WTC11 (cell line): ENCODE results near the gene ANKRD50. TPM values are rescaled to one million over a fixed set of nuclear protein-coding genes. Genes with fewer than 3 reads are reported as not detected.

ENCODE experiments used
- ATAC-seq: fragments of 200-7000 bp; cut with Tn5 transposase; 2 replicates; pipeline ENCODE4 v1.10.0; 2021; ENCODE audit warnings: mild to moderate bottlenecking, moderate library complexity
- CTCF ChIA-PET: fragments of 300-600 bp; sonication (Branson Sonifier 250); formaldehyde crosslinking; loops from one replicate; lab custom pipeline; 2021; ENCODE audit warnings: antibody characterized with exemption; lab: Charles Lee
- POLR2A ChIA-PET: fragments of 350-600 bp; sonication (Branson Sonifier 250); formaldehyde crosslinking; loops from one replicate; lab custom pipeline; 2021; ENCODE audit warnings: antibody characterized with exemption; lab: Charles Lee
- DNase-seq: peaks from one replicate; pipeline ENCODE4 v3.0.0; 2021; ENCODE audit warnings: low spot score
- H3K27ac Mint-ChIP-seq: 2 replicates; pipeline ENCODE4 v1.8.0; 2021; ENCODE audit warnings: mixed read lengths
- H3K27me3 Mint-ChIP-seq: 2 replicates; pipeline ENCODE4 v1.8.0; 2021; ENCODE audit warnings: low read depth, mild to moderate bottlenecking, moderate library complexity, mixed read lengths
- H3K36me3 Mint-ChIP-seq: 2 replicates; pipeline ENCODE4 v1.8.0; 2021; ENCODE audit warnings: mixed read lengths
- H3K4me1 Mint-ChIP-seq: 2 replicates; pipeline ENCODE4 v1.8.0; 2022; ENCODE audit warnings: mixed read lengths
- H3K4me3 Mint-ChIP-seq: 2 replicates; pipeline ENCODE4 v1.8.0; 2021; ENCODE audit warnings: mild to moderate bottlenecking, moderate library complexity, mixed read lengths
- H3K9me3 Mint-ChIP-seq: 2 replicates; pipeline ENCODE4 v1.8.0; 2021; ENCODE audit warnings: mixed read lengths
- ATF1 ChIP-seq: sonication (generic); formaldehyde crosslinking; IDR thresholded peaks from 2 replicates; pipeline ENCODE4 v1.8.1; 2023; ENCODE audit warnings: mild to moderate bottlenecking, moderate library complexity, missing genetic modification reagents
- CREM ChIP-seq: sonication (generic); formaldehyde crosslinking; IDR thresholded peaks from 2 replicates; pipeline ENCODE4 v1.8.1; 2022; ENCODE audit warnings: mild to moderate bottlenecking, missing genetic modification reagents, moderate library complexity
- ETV6 ChIP-seq: sonication (generic); formaldehyde crosslinking; IDR thresholded peaks from 2 replicates; pipeline ENCODE4 v1.8.1; 2022; ENCODE audit warnings: mild to moderate bottlenecking, missing genetic modification reagents
- FOXK1 ChIP-seq: sonication (generic); formaldehyde crosslinking; IDR thresholded peaks from 2 replicates; pipeline ENCODE4 v1.8.0; 2022; ENCODE audit warnings: mild to moderate bottlenecking, moderate library complexity, missing genetic modification reagents
- JAZF1 ChIP-seq: fragments of 250-450 bp; sonication (Bioruptor Pico); IDR thresholded peaks from 2 replicates; pipeline ENCODE4 v1.9.0; 2021; ENCODE audit warnings: moderate library complexity, mild to moderate bottlenecking, inconsistent platforms
- KAT7 ChIP-seq: sonication (generic); formaldehyde crosslinking; IDR thresholded peaks from 2 replicates; pipeline ENCODE4 v1.8.1; 2023; ENCODE audit warnings: missing genetic modification reagents, mild to moderate bottlenecking, borderline replicate concordance
- OVOL2 ChIP-seq: fragments of 250-450 bp; sonication (Bioruptor Pico); IDR thresholded peaks from 2 replicates; pipeline ENCODE4 v1.9.0; 2021; ENCODE audit warnings: mild to moderate bottlenecking, borderline replicate concordance
- PRRX2 ChIP-seq: fragments of 250-450 bp; sonication (Bioruptor Pico); IDR thresholded peaks from 2 replicates; pipeline ENCODE4 v1.8.0; 2021; ENCODE audit warnings: mild to moderate bottlenecking
- SP1 ChIP-seq: sonication (generic); formaldehyde crosslinking; conservative IDR thresholded peaks from 2 replicates; pipeline ENCODE4 v1.8.1; 2022; ENCODE audit warnings: missing genetic modification reagents
- ZBTB21 ChIP-seq: sonication (generic); formaldehyde crosslinking; IDR thresholded peaks from 2 replicates; pipeline ENCODE4 v1.8.1; 2023; ENCODE audit warnings: mild to moderate bottlenecking, missing genetic modification reagents, borderline replicate concordance
- ZNF138 ChIP-seq: sonication (generic); formaldehyde crosslinking; conservative IDR thresholded peaks from 2 replicates; pipeline ENCODE4 v1.8.1; 2022; ENCODE audit warnings: mild to moderate bottlenecking, moderate library complexity, missing genetic modification reagents
- ZNF232 ChIP-seq: sonication (generic); formaldehyde crosslinking; IDR thresholded peaks from 2 replicates; pipeline ENCODE4 v1.8.0; 2022; ENCODE audit warnings: mild to moderate bottlenecking, missing genetic modification reagents
- ZNF396 ChIP-seq: fragments of 250-450 bp; sonication (Bioruptor Pico); IDR thresholded peaks from 2 replicates; pipeline ENCODE4 v1.8.0; 2021; ENCODE audit warnings: mild to moderate bottlenecking, moderate library complexity, borderline replicate concordance
- ZNF671 ChIP-seq: fragments of 250-450 bp; sonication (Bioruptor Pico); IDR thresholded peaks from 2 replicates; pipeline ENCODE4 v1.8.0; 2021; ENCODE audit warnings: mild to moderate bottlenecking
- total RNA-seq: library from RNA; stranded (reverse); gene quantifications from 3 replicates; pipeline ENCODE4 v1.2.3, GENCODE V29; 2021
- TF ChIP-seq, protein P1 (sequence below): sonication (generic); formaldehyde crosslinking; IDR thresholded peaks from 2 replicates; pipeline ENCODE4 v1.8.0; 2022; ENCODE audit warnings: missing genetic modification reagents
- TF ChIP-seq, protein P2 (sequence below): sonication (generic); formaldehyde crosslinking; IDR thresholded peaks from 2 replicates; pipeline ENCODE4 v1.8.1; 2023; ENCODE audit warnings: mild to moderate bottlenecking, moderate library complexity, missing genetic modification reagents
- TF ChIP-seq, protein P3 (sequence below): sonication (generic); formaldehyde crosslinking; IDR thresholded peaks from 2 replicates; pipeline ENCODE4 v1.8.1; 2023; ENCODE audit warnings: mild to moderate bottlenecking, missing genetic modification reagents
- TF ChIP-seq, protein P4 (sequence below): sonication (generic); formaldehyde crosslinking; IDR thresholded peaks from 2 replicates; pipeline ENCODE4 v1.8.1; 2022; ENCODE audit warnings: missing genetic modification reagents, borderline replicate concordance
- TF ChIP-seq, protein P5 (sequence below): fragments of 250-450 bp; sonication (Bioruptor Pico); IDR thresholded peaks from 2 replicates; pipeline ENCODE4 v1.9.0; 2021; ENCODE audit warnings: mild to moderate bottlenecking, borderline replicate concordance

The ANKRD50 gene
- total RNA-seq, 1 experiment from 2014 or later, result 18.4 TPM

DNA sequence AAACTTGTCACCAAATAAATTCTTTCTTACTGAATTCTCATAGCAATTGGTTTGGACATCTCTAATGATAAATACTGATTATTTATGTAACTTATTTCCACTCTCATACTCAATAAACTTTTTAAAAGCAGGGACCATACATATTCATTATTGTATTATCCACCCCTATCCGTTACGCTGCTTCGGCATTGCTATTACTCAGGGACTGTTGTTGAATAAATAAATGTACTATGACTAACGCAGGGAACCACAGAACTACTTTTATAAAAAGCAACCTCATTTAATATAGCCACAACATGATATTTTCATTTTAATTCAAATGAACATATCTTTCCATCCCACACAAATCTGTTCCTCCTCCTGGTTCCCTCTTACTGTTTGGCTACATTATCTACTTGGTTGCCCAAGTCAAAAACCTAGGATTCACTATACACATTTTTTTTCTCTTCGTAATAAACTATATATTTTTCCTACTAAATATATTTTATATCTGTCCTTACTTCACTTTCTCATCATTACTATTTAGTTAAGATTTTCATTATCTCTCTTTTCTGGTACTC is 14.9 kb upstream of the ANKRD50 start:
- DNase-seq, result no peak
- no peak overlapping the region for H3K27ac Mint-ChIP-seq
- POLR2A ChIA-PET, result no interaction called here
- no peaks in the 10 kb centered on the region for H3K36me3 Mint-ChIP-seq
- TF ChIP-seq, protein P1, sequence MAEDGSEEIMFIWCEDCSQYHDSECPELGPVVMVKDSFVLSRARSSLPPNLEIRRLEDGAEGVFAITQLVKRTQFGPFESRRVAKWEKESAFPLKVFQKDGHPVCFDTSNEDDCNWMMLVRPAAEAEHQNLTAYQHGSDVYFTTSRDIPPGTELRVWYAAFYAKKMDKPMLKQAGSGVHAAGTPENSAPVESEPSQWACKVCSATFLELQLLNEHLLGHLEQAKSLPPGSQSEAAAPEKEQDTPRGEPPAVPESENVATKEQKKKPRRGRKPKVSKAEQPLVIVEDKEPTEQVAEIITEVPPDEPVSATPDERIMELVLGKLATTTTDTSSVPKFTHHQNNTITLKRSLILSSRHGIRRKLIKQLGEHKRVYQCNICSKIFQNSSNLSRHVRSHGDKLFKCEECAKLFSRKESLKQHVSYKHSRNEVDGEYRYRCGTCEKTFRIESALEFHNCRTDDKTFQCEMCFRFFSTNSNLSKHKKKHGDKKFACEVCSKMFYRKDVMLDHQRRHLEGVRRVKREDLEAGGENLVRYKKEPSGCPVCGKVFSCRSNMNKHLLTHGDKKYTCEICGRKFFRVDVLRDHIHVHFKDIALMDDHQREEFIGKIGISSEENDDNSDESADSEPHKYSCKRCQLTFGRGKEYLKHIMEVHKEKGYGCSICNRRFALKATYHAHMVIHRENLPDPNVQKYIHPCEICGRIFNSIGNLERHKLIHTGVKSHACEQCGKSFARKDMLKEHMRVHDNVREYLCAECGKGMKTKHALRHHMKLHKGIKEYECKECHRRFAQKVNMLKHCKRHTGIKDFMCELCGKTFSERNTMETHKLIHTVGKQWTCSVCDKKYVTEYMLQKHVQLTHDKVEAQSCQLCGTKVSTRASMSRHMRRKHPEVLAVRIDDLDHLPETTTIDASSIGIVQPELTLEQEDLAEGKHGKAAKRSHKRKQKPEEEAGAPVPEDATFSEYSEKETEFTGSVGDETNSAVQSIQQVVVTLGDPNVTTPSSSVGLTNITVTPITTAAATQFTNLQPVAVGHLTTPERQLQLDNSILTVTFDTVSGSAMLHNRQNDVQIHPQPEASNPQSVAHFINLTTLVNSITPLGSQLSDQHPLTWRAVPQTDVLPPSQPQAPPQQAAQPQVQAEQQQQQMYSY (CRISPR knock-in tag), result no peak
- TF ChIP-seq ETV6 (CRISPR knock-in tag) (no peak), ZBTB21 (CRISPR knock-in tag) (no peak), SP1 (CRISPR knock-in tag) (no peak), ZNF671 (CRISPR knock-in tag) (no peak), ZNF138 (CRISPR knock-in tag) (no peak), ATF1 (CRISPR knock-in tag) (no peak), PRRX2 (CRISPR knock-in tag) (no peak)
- TF ChIP-seq, protein P2, sequence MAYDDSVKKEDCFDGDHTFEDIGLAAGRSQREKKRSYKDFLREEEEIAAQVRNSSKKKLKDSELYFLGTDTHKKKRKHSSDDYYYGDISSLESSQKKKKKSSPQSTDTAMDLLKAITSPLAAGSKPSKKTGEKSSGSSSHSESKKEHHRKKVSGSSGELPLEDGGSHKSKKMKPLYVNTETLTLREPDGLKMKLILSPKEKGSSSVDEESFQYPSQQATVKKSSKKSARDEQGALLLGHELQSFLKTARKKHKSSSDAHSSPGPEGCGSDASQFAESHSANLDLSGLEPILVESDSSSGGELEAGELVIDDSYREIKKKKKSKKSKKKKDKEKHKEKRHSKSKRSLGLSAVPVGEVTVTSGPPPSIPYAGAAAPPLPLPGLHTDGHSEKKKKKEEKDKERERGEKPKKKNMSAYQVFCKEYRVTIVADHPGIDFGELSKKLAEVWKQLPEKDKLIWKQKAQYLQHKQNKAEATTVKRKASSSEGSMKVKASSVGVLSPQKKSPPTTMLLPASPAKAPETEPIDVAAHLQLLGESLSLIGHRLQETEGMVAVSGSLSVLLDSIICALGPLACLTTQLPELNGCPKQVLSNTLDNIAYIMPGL, result no peak
- no peaks in the 10 kb centered on the region for H3K4me1 Mint-ChIP-seq
- ATAC-seq, result no peak
- CTCF ChIA-PET, result no interaction called here
- peaks cover 4% of the 10 kb centered on the region; the same call in 1 of the 2 replicates for H3K9me3 Mint-ChIP-seq
- no peak overlapping the region for H3K4me3 Mint-ChIP-seq
- no peaks in the 10 kb centered on the region for H3K27me3 Mint-ChIP-seq

DNA sequence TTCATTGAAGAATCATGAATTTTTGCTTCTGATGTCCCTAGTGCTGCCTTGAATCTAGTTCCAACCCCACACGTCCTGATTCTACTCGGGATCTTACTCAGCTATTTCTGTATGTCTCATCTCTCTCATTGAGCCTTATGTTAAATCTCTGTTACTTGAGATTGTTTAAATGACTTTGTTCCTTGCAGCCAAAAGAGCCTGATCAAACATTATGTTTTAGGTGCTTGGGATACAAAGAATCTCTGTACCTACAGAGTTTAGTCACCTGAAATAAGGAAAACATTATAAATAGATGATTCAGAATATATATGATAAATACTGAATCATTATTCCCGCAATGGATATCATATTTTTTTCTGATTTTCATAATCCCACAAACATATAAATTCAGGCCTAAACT is 13.7 kb upstream of the ANKRD50 start:
- Mint-ChIP-seq H3K27ac (no peak overlapping the region), H3K4me1 (no peaks in the 10 kb centered on the region), H3K36me3 (no peaks in the 10 kb centered on the region), H3K27me3 (no peaks in the 10 kb centered on the region), H3K9me3 (peaks cover 4% of the 10 kb centered on the region; the same call in 1 of the 2 replicates), H3K4me3 (no peak overlapping the region)
- DNase-seq, result no peak
- ChIA-PET POLR2A (no interaction called here), CTCF (no interaction called here)
- ATAC-seq, result no peak
- TF ChIP-seq, protein P3, sequence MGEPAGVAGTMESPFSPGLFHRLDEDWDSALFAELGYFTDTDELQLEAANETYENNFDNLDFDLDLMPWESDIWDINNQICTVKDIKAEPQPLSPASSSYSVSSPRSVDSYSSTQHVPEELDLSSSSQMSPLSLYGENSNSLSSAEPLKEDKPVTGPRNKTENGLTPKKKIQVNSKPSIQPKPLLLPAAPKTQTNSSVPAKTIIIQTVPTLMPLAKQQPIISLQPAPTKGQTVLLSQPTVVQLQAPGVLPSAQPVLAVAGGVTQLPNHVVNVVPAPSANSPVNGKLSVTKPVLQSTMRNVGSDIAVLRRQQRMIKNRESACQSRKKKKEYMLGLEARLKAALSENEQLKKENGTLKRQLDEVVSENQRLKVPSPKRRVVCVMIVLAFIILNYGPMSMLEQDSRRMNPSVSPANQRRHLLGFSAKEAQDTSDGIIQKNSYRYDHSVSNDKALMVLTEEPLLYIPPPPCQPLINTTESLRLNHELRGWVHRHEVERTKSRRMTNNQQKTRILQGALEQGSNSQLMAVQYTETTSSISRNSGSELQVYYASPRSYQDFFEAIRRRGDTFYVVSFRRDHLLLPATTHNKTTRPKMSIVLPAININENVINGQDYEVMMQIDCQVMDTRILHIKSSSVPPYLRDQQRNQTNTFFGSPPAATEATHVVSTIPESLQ, result no peak
- TF ChIP-seq JAZF1 (CRISPR knock-in tag) (no peak), CREM (CRISPR knock-in tag) (no peak), KAT7 (CRISPR knock-in tag) (no peak), OVOL2 (no peak), ZNF232 (no peak), FOXK1 (no peak), ZNF396 (CRISPR knock-in tag) (no peak)
- TF ChIP-seq, protein P4, sequence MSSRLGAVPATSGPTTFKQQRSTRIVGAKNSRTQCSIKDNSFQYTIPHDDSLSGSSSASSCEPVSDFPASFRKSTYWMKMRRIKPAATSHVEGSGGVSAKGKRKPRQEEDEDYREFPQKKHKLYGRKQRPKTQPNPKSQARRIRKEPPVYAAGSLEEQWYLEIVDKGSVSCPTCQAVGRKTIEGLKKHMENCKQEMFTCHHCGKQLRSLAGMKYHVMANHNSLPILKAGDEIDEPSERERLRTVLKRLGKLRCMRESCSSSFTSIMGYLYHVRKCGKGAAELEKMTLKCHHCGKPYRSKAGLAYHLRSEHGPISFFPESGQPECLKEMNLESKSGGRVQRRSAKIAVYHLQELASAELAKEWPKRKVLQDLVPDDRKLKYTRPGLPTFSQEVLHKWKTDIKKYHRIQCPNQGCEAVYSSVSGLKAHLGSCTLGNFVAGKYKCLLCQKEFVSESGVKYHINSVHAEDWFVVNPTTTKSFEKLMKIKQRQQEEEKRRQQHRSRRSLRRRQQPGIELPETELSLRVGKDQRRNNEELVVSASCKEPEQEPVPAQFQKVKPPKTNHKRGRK (CRISPR knock-in tag), result no peak
- TF ChIP-seq, protein P5, sequence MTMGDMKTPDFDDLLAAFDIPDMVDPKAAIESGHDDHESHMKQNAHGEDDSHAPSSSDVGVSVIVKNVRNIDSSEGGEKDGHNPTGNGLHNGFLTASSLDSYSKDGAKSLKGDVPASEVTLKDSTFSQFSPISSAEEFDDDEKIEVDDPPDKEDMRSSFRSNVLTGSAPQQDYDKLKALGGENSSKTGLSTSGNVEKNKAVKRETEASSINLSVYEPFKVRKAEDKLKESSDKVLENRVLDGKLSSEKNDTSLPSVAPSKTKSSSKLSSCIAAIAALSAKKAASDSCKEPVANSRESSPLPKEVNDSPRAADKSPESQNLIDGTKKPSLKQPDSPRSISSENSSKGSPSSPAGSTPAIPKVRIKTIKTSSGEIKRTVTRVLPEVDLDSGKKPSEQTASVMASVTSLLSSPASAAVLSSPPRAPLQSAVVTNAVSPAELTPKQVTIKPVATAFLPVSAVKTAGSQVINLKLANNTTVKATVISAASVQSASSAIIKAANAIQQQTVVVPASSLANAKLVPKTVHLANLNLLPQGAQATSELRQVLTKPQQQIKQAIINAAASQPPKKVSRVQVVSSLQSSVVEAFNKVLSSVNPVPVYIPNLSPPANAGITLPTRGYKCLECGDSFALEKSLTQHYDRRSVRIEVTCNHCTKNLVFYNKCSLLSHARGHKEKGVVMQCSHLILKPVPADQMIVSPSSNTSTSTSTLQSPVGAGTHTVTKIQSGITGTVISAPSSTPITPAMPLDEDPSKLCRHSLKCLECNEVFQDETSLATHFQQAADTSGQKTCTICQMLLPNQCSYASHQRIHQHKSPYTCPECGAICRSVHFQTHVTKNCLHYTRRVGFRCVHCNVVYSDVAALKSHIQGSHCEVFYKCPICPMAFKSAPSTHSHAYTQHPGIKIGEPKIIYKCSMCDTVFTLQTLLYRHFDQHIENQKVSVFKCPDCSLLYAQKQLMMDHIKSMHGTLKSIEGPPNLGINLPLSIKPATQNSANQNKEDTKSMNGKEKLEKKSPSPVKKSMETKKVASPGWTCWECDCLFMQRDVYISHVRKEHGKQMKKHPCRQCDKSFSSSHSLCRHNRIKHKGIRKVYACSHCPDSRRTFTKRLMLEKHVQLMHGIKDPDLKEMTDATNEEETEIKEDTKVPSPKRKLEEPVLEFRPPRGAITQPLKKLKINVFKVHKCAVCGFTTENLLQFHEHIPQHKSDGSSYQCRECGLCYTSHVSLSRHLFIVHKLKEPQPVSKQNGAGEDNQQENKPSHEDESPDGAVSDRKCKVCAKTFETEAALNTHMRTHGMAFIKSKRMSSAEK (CRISPR knock-in tag), result no peak
